ENCODE results near the gene BCL6B. TPM values are rescaled to one million over a fixed set of nuclear protein-coding genes. Genes with fewer than 3 reads are reported as not detected.

Gene BCL6B
- total and polyA plus RNA-seq, 10 of the 15 experiments (the other 5 are each of a cell fraction or from before 2014, with no cell fraction given), result 0.06 to 0.85 (median 0.11) TPM; not detected in 1

GRCh38 chr17:7019839-7020519, 2.9 kb upstream of the BCL6B start (continued):
- TF ChIP-seq SUZ12 (IDR thresholded peaks at IDR 0.05; ENCODE audit: unreplicated experiment) (no peak), RAD21 (IDR thresholded peaks at IDR 0.05; ENCODE audit: insufficient read depth, low read depth, low read length) (no peak), STAT3 (IDR thresholded peaks at IDR 0.05; ENCODE audit: low read depth, low read length) (no peak), CBX5 (IDR thresholded peaks at IDR 0.05; ENCODE audit: low read depth) (no peak)

GRCh38 chr17:7020894-7021664, 1.8 kb upstream of the BCL6B start:
- ChIA-PET POLR2A (interaction anchor here (0.9 to 5.4 kb wide), 6 partner anchors 8 to 177 kb away, joined by 3 to 39 read pairs (median 4); partner anchors contain the start of genes RNASEK and SLC16A13), SMC1A (ENCODE audit: uncharacterized antibody, unreplicated experiment) (interaction anchor here (0.8 to 2.8 kb wide), 16 partner anchors 10 to 177 kb away, joined by 3 to 22 read pairs (median 6); partner anchors contain the start of genes RNASEK and SLC16A13), CTCF (interaction anchor here (0.5 to 8.8 kb wide), 29 partner anchors 10 to 548 kb away, joined by 3 to 167 read pairs (median 4); partner anchors contain the start of genes RNASEK, SLC16A11 and SLC16A13), RAD21 (ENCODE audit: unreplicated experiment) (interaction anchor here (0.8 to 4.0 kb wide), 10 partner anchors 9 to 178 kb away, joined by 4 to 39 read pairs (median 10); partner anchors contain the start of genes RNASEK and SLC16A11)
- intact Hi-C loops (cut with micrococcal nuclease; ENCODE audit: unreplicated experiment) (no loop called here), in situ Hi-C loops (cut with MboI) (no loop called here)
- ATAC-seq (no peak), FAIRE-seq (peak; percentile 54), DNase-seq (ENCODE audit: low read depth, low spot score) (no peak)
- no peak overlapping the region for H3K27ac ChIP-seq (ENCODE audit: control insufficient read depth, insufficient read depth)
- WGBS (ENCODE audit: insufficient coverage, insufficient replicate concordance, low lambda C conversion rate, missing lambda C conversion rate), result 71% methylated on average over 11 of the region's 11 CpGs
- no peak for TF ChIP-seq POLR2AphosphoS2 (IDR thresholded peaks at IDR 0.05; ENCODE audit: low read depth, low read length)
- no peak for TF ChIP-seq HCFC1 (IDR thresholded peaks at IDR 0.05; ENCODE audit: low read length)
- no peak for TF ChIP-seq JUND (IDR thresholded peaks at IDR 0.05; ENCODE audit: low read depth, low read length)
- no peak for TF ChIP-seq FOXK2 (IDR thresholded peaks at IDR 0.05)
- TF ChIP-seq MAX (IDR thresholded peaks at IDR 0.05; ENCODE audit: low read depth, low read length), result no peak
- no peak for TF ChIP-seq CREM (IDR thresholded peaks at IDR 0.05; ENCODE audit: low read depth)
- TF ChIP-seq PML (IDR thresholded peaks at IDR 0.05; ENCODE audit: low read length), result no peak
- TF ChIP-seq BMI1 (IDR thresholded peaks at IDR 0.05; ENCODE audit: borderline replicate concordance), result no peak
- TF ChIP-seq PKNOX1 (IDR thresholded peaks at IDR 0.05), result no peak
- no peaks in the 10 kb centered on the region for H3K9me3 ChIP-seq (replicated peaks; ENCODE audit: control insufficient read depth, insufficient read depth, low read length)
- peak overlapping the region; percentile 58 for H3K4me2 ChIP-seq (ENCODE audit: control insufficient read depth, insufficient read depth)
- no peak overlapping the region for H3K4me3 ChIP-seq
- H3K36me3 ChIP-seq (ENCODE audit: control insufficient read depth in 2 of 2, insufficient read depth in 2 of 2, low read length in 1 of 2), result peaks cover 0 to 4% of the 10 kb centered on the region in 2 experiments; a peak in 2 of 4 replicates
- BruUV-seq (replicated peaks), result no TSS peak
- no peak overlapping the region for H3K9ac ChIP-seq (ENCODE audit: control insufficient read depth, insufficient read depth, low read length)
- H2AFZ ChIP-seq (ENCODE audit: control insufficient read depth, low read depth, low read length), result peak overlapping the region; percentile 92
- no peaks in the 10 kb centered on the region for H4K20me1 ChIP-seq (ENCODE audit: control insufficient read depth, insufficient read depth)
- H3K27me3 ChIP-seq (replicated peaks in 1 of 2; ENCODE audit: control insufficient read depth in 2 of 2, insufficient read depth in 2 of 2, low read length in 1 of 2), result no peaks in the 10 kb centered on the region
- H3K4me1 ChIP-seq (ENCODE audit: control insufficient read depth, insufficient read depth, low read length), result peaks cover 36% of the 10 kb centered on the region
- peaks cover 8% of the 10 kb centered on the region for H3K79me2 ChIP-seq (ENCODE audit: control insufficient read depth, insufficient read depth, low read length)

Measured in GM12878 (cell line).